Thoracic aorta (tissue), 2 donors: ENCODE measurements around the gene RGN. TPM values are rescaled to one million over a fixed set of nuclear protein-coding genes. Genes with fewer than 3 reads are reported as not detected.
A peak's percentile ranks its signal among the peaks of the same experiment; 100 is the strongest.
"Not testable (repeated sequence)": the region's sequence is repeated elsewhere in the genome, so short reads cannot be mapped to it uniquely, and the experiment has no call there.

Experiments used
- ATAC-seq: fragments of 150-250 bp; one replicate; pipeline ENCODE4 v1.8.0; 2017; ENCODE audit warnings: low read depth; ENCODE audit not compliant: insufficient number of reproducible peaks, low FRiP score
- DNase-seq: peaks from one replicate; pipeline ENCODE4 v3.0.0-alpha.2; 2020; ENCODE audit warnings: low spot score
- H3K27ac ChIP-seq, 2 donors: fragments of 200-600 bp; sonication (generic); 1 replicate in 1 of 2; 2 replicates in 1 of 2; pipeline ENCODE4 v1.5.1; 2016; ENCODE audit warnings: mild to moderate bottlenecking in 2 of 2, moderate library complexity in 2 of 2
- H3K27me3 ChIP-seq: fragments of 200-600 bp; sonication (generic); replicated peaks from 2 replicates; pipeline ENCODE4 v1.6.0; 2016; ENCODE audit warnings: mild to moderate bottlenecking; ENCODE audit not compliant: insufficient read depth
- H3K36me3 ChIP-seq: fragments of 200-600 bp; sonication (generic); one replicate; pipeline ENCODE4 v1.5.1; 2016
- H3K4me1 ChIP-seq, 2 donors: fragments of 200-600 bp; sonication (generic); 1 replicate in 1 of 2; 2 replicates in 1 of 2; pipeline versions ENCODE4 v1.5.1 to v1.6.0; 2016; ENCODE audit warnings: low read depth in 2 of 2, mild to moderate bottlenecking in 1 of 2; ENCODE audit not compliant: control insufficient read depth in 1 of 2
- H3K4me3 ChIP-seq: fragments of 200-600 bp; sonication (generic); 2 replicates; pipeline ENCODE4 v1.5.1; 2016; ENCODE audit warnings: mild to moderate bottlenecking
- H3K9me3 ChIP-seq: fragments of 200-600 bp; sonication (generic); 2 replicates; pipeline ENCODE4 v1.5.1; 2016
- total RNA-seq, 2 donors: library from RNA; depleted of rRNA; stranded (reverse); fragments of >200 nt; gene quantifications; one replicate each; pipeline versions ENCODE4 v1.1.0 to v1.2.3, GENCODE V29; 2016
- TF ChIP-seq, protein P1 (sequence below): fragments of 200-600 bp; sonication (generic); IDR thresholded peaks from one replicate; pipeline ENCODE4 v1.5.1; 2019; ENCODE audit warnings: antibody characterized with exemption

Gene RGN
- total RNA-seq, 2 donors from 2014 or later = 16.1 to 21.4 TPM

DNA sequence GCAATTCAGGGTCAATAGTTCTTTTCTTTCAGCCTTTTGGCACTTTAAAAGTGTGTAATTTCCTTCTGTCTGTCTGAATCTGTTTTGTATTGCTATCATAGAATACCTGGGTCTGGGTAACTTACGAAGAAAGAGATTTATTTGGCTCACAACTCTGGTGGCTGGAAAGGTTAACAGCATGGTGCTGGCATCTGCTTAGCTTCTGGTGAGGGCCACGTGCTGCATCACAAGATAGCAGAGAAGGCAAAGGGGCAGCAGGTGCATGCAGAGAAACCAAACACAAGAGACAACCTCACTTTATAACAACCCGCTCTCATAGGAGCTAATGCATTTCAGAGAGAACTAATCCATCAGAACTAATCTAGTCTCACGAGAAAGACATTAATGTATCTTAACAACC lies 18.8 kb downstream of the RGN start:
- no peaks in the 10 kb centered on the region for H3K27me3 ChIP-seq
- H3K4me3 ChIP-seq = no peak overlapping the region
- H3K4me1 ChIP-seq = no peaks in the 10 kb centered on the region
- H3K9me3 ChIP-seq = no peaks in the 10 kb centered on the region
- TF ChIP-seq, protein P1, sequence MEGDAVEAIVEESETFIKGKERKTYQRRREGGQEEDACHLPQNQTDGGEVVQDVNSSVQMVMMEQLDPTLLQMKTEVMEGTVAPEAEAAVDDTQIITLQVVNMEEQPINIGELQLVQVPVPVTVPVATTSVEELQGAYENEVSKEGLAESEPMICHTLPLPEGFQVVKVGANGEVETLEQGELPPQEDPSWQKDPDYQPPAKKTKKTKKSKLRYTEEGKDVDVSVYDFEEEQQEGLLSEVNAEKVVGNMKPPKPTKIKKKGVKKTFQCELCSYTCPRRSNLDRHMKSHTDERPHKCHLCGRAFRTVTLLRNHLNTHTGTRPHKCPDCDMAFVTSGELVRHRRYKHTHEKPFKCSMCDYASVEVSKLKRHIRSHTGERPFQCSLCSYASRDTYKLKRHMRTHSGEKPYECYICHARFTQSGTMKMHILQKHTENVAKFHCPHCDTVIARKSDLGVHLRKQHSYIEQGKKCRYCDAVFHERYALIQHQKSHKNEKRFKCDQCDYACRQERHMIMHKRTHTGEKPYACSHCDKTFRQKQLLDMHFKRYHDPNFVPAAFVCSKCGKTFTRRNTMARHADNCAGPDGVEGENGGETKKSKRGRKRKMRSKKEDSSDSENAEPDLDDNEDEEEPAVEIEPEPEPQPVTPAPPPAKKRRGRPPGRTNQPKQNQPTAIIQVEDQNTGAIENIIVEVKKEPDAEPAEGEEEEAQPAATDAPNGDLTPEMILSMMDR = no peak
- H3K36me3 ChIP-seq = no peaks in the 10 kb centered on the region
- DNase-seq (no peak), ATAC-seq (no peak)
- H3K27ac ChIP-seq = no peak overlapping the region

DNA sequence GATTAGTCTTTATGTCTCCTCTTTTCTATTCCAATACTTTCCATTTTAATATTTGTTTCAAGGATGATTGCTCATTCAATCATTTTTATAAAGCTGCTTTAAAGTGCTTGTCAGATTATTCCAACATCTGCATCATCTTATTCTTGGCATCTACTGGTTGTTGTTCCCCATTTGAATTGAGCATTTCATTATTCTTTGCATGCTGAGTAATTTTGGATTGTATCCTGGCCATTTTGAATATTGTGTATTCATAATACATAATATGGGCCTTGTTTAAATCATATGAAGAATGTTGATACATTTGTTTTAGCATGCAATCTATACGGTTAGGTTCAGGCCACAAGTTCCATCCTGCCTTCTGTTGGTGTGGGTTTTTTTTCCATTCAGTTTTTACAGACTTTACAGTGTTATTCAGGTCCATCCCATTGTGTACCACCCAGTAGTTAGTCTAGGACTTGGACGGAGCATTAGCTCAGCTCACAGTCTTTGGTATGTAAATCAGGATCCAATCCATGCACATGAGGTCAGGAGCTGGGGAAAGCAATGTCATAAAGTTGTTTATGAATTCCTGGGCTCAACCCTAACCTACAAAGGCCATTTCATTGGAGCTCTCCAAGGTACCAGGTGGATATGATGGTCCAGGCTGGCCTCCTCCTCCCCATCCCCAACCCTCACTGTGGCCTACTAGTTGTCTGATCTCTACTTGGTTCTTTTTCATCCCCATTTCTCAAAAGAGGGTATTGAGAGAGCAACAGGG lies 20.3 kb downstream of the RGN start:
- TF ChIP-seq, protein P1 = no peak
- no peak for ATAC-seq
- H3K27ac ChIP-seq = no peak overlapping the region

DNA sequence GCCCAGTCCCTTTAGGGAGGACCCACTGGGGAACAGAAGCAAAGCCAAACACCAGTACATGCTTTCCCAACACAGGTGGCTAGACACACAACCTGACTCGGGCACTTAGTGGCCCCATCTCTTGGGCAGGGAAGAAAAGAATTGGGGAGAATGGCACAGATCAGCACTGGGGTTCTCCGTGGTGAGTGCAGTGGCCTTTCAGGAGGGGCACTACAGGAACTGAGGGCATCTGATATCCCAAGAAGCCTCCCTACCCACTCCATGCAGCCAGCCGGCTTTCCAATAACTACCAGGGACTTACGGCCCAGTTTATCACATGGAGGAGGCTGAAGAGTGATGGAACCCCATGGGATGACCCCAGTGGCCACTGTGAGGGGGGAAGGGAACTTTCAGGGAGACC lies 23.0 kb downstream of the RGN start:
- no peak for DNase-seq
- TF ChIP-seq, protein P1 = no peak
- H3K9me3 ChIP-seq = no peaks in the 10 kb centered on the region
- H3K36me3 ChIP-seq = no peaks in the 10 kb centered on the region
- no peak overlapping the region for H3K27ac ChIP-seq
- H3K4me3 ChIP-seq = no peak overlapping the region
- H3K4me1 ChIP-seq = no peaks in the 10 kb centered on the region
- H3K27me3 ChIP-seq = no peaks in the 10 kb centered on the region
- no peak for ATAC-seq

More for the DNA sequence above, 20.3 kb downstream of the RGN start:
- H3K4me1 ChIP-seq = no peaks in the 10 kb centered on the region
- DNase-seq = no peak
- H3K36me3 ChIP-seq = no peaks in the 10 kb centered on the region
- H3K27me3 ChIP-seq = no peaks in the 10 kb centered on the region
- H3K4me3 ChIP-seq = no peak overlapping the region
- H3K9me3 ChIP-seq = no peaks in the 10 kb centered on the region

DNA sequence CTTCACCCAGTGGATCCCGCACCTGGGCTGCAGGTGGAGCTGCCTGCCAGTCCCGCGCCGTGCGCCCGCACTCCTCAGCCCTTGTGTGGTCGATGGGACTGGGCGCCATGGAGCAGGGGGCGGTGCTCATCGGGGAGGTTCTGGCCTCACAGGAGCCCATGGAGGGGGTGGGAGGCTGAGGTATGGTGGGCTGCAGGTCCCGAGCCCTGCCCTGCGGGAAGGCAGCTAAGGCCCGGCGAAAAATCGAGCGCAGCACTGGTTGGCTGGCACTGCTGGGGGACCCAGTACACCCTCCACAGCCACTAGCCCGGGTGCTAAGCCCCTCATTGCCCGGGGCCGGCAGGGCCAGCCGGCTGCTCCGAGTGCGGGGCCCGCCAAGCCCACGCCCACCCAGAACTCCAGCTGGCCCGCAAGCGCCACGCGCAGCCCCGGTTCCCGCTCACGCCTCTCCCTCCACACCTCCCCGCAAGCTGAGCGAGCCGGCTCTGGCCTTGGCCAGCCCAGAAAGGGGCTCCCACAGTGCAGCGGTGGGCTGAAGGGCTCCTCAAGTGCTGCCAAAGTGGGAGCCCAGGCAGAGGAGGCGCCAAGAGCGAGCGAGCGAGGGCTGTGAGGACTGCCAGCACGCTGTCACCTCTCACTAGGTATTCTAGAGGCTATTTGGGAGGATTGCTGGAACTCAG lies 32.8 kb downstream of the RGN start:
- H3K4me3 ChIP-seq, H3K4me1 ChIP-seq, DNase-seq, ATAC-seq, H3K36me3 ChIP-seq, H3K27me3 ChIP-seq, H3K27ac ChIP-seq, H3K9me3 ChIP-seq: not testable (repeated sequence)

DNA sequence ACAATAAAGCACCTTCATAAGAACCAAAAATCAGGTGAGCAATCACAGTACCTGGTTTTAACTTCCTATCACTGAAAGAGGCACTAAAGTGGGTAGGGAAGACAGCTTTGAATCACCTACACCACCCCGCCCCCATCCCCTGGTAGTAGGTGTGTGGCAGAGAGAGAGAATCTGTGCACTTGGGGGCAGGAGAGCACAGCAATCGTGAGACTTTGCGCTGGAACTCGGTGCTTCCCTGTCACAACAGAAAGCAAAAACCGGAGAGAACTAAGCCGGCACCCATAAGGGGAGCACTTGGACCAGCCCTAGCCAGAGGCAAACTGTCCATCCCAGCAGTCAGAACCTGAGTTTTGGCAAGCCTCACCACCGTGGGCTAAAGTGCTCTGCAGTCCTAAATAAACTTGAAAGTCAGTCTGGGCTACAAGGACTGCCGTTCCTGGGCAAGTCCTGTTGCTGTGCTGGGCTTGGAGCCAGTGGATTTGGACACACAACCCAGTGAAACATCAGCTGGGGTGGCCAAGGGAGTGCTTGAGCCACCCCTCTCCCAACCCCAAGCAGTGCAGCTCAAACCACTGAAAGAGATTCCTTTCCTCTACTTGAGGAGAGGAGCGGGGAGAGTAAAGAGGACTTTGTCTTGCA lies 34.2 kb downstream of the RGN start:
- DNase-seq = no peak
- TF ChIP-seq, protein P1 = no peak
- Histone ChIP-seq H3K4me1 (no peaks in the 10 kb centered on the region), H3K9me3 (no peaks in the 10 kb centered on the region), H3K4me3 (peak overlapping the region; percentile 38), H3K36me3 (no peaks in the 10 kb centered on the region), H3K27me3 (no peaks in the 10 kb centered on the region), H3K27ac (no peak overlapping the region)
- no peak for ATAC-seq

DNA sequence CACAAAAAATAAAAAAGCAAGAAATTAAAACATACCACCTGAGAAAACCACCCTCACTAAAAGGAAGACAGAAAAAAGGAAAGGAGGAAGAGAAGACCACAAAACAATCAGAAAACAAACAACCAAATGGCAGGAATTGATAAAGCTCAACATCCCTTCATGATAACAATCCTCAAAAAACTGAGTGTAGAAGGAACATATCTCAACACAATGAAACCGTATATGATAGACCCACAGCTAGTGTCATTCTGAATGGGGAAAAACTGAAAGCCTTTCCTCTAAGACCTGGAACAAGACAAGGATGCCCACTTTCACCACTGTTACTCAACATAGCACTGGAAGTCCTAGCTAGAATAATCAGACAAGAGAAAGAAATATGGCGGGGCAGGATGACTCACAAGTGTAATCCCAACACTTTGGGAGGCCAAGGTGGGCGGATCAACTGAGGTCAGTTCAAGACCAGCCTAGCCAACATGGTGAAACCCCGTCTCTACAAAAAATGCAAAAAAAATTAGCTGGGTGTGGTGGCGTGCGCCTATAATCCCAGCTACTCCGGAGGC lies 38.4 kb downstream of the RGN start:
- not testable (repeated sequence) for DNase-seq, H3K27ac ChIP-seq, H3K9me3 ChIP-seq, H3K4me3 ChIP-seq, ATAC-seq, H3K4me1 ChIP-seq, H3K36me3 ChIP-seq, H3K27me3 ChIP-seq

DNA sequence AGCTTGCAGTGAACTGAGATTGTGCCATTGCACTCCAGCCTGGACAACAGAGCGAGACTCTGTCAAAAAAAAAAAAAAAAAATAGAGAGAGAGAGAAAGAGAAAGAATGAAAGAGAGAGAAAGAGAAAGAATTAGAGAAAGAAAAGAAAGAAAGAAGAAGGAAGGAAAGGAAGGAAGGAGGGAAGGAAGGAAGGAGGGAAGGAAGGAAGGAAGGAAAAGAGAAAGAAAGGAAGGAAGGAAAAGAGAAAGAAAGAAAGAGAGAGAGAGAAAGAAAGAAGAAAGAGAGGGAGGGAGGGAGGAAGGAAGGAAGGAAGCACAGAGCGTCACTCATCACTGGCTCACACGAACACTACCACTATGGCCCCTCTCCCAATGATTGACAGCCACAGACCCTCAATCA lies 46.2 kb downstream of the RGN start:
- not testable (repeated sequence) for ATAC-seq, H3K36me3 ChIP-seq, H3K4me1 ChIP-seq, DNase-seq, H3K27me3 ChIP-seq, H3K27ac ChIP-seq, H3K9me3 ChIP-seq, H3K4me3 ChIP-seq
